Stimulated activated CD4-positive, alpha-beta T cell treated with anti-CD3 and anti-CD28 coated beads, Interleukin-1b, Interleukin-23, amount 100 ng/mL, for 24 hours (primary cell): ENCODE results near the gene TAF15.

Experiments
- DNase-seq, 4 experiments: peaks; one replicate each; pipeline ENCODE4 v3.0.0-alpha.2; 2020; ENCODE audit warnings: low read depth in 4 of 4, low spot score in 1 of 4

Gene TAF15

DNA sequence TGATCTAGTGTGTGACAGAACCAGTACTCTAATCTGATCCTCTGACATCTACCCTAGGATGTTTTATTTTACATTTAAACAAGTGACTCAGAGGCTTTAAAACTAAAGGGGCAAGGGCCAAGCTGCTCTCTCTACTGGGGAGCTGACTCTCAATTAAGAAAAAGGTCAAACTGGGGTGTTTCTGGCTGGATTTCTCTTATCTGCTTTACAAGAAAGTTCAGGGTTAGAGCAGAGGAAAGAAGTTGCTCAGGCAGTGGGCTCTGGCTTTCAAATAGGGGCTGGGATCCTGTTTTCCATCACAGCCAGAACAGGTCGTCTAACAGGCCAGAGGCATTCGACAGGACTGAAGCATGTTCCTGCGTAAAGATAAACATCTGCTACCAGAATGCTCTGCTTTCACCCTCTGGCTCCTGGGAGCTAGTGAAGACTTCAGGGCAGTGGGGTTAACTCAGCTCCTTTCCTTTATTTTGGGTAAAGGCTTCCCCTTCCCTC, 22.3 kb upstream of the TAF15 start:
- no peak for DNase-seq

DNA sequence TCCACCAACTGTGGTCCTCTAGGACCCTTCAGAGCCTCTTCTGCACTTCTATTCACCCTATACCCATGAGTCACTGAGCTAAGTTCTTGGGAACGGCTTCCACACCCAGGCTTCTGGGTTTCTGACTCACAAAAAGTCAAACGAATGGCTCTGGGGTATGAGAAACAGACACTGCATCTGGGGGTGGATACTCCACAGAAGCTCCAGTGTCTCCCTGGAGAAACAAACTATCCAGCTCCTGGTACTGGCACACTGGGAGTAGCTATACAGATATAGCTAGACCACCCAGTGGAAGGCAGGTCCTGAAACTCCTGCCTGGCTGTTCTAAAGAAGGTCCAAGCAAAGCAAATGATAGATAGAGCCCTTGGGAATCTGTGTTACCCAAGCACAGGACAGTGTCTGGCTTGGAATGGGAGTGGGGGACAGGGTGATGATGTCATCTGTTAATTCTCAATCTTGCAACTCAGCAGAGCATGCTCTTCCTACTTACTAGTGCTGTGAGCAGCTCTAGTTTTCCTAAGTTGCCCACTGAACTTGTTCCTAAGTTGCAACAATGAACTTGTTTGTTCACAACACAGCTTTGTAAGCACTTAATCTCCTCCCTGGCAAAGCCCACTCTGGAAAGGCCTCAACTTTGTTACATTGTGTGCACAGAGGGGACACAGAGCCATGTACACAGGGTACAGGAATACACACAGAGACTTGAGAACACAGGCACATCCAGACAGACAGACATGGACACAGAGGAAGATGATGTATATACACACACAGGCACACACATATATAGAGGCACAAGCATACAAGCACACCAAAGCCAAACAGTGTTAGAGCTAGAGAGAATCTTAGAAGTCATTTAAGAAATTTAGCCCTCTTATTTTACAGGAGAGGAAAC, 20.6 kb upstream of the TAF15 start:
- DNase-seq = no peak

DNA sequence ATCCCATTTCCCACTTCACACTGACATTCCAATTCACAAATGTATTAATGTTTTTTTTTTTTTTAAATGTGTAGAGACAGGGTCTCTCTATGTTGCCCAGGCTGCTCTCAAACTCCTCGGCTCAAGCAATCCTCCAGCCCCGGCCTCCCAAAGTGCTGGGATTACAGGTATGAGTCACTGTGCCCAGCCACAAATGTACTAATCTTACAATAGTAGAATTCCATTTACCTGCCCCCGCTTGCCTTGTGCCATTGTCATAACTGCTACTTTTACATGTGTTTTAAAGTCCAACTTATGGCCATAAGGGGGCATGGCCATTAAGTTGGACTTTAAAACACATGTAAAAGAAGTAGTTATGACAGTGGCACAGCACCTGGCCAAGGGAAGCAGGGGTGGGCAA, 18.4 kb upstream of the TAF15 start:
- DNase-seq = no peak

DNA sequence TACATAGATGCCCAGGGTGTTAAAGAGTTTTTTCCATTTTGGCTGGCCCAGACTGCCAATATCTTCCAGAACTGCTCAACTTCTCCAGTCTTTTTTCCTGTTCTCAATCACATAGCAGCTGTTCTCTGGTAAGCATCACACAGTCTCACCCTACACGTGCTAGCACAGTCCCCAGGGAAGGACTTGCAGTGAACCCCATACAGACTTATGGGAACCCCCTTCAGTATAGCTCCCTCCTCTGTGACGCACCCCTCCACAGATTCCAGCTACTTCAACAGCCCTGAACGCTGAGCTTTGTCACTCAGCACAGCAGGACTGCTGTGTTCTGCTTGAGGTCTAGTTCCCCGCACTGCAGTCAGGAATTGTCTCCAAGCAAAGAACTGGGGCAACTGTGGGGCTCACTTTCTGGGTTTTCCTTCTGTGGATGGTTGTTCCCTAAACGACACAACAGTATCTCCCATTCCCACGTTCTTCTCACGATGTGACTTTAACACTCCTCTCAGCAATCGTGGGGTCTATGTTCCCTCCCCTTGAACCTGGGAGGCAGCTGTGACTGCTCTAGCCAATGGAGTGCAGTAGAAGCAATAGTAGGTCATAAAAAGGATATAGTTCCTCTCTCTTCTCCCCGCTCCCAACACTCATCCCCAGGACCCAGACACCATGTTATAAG, 17.5 kb upstream of the TAF15 start:
- no peak for DNase-seq

DNA sequence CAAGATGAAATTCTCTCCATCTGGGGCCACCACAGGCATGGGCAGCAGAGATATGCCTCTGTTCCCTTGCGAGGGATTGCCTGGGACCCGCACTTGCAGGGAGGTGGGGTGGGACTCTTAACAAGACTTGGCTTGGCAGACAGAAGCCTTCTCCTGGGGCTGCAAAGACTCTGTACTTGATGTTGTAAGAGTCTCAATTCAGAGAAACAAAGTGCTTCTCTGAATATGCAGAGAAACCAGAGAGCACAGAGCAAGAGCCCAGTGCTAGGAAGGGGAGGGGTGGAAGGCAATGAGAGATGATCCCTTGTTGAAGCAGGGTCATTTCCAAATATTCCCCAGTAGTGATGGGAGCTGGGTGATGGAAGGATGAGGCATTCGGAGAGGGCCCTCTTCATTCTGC, 16.0 kb upstream of the TAF15 start:
- no peak for DNase-seq

DNA sequence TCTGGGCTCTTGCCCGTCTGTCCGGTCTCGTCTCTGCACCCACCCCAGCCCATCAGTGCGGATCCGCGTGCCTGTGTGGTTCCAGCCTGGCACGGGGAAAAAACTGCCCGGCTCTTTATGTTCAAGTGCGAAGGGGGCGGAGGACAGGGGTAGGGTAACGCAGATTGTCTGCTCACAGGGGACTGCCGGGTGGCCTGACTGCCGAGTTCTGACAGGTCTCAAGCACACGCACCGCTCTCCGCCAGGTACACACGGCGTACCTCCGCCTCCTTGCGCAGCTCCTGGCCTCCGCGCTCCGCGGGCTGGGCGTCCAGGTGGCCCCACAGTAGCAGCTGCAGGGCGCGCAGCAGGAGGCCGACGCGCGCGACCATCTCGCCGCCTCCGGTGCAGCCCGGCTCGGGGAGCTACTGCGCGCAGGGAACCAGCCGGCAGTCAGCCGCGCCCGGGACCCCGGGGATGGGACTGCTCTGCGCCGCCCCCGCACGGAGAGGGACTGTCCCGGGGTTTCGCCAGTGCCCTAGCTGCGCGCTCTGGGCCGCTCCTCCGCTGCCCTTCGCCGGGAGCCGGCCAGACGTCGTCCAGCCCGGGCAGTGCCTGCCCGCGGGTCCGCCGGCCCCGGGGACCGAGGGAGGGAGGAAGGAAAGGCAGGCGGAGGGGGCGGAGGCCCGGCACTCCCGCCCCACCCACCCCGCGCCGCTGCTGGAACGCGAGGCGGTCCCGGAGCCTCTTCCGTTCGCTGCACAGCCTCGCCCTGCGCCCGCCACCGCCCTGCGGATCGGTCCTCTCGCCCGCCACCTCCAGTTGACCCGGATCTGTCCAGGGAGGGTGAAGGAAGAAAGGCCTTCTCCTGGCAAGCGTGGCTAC, 14.0 kb upstream of the TAF15 start, which contains the start of gene MMP28:
Gene MMP28 (minus strand): TSS at position 635 of the 864 bp plus-strand sequence. CDS start 264 bp downstream, at position 371.
- DNase-seq = peak in 1 of 4 experiments; percentile 37

DNA sequence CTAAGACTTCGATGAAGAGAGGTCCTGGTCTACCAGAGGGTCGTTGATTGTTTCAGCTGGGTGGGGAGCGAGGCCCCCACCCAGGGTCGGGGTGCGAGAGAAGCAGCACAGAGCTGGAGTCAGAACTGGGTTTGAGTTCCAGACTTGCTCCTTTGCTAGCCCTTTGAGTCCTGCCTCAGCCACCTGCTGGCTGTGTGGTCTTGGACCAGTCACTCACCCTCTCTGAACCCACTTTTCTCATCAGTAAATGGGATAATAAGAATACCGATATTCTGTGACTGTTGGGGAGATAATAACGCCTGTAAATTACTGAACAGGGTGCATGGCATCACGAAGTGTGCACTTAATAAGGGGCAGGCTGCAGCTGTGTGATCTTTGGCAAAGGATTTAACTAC, 13.4 kb upstream of the TAF15 start:
- DNase-seq = no peak

DNA sequence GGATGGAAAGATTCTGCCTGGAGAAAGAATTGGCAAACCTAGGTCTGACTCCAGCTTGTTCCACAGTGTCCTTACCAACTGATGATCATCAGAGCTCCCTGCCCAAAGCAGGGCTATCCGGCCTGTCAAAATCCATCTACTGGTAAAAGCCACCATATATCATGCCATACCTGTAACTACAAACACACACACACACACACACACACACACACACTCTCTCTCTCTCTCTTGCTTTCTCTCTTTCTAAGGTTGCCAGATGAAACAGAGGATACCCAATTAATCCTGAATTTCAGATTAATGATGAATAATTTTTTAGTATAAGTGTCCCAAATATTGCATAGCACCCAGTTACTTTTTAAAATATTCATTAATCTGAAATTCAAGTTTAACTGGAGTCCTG, 12.3 kb upstream of the TAF15 start:
- no peak for DNase-seq

DNA sequence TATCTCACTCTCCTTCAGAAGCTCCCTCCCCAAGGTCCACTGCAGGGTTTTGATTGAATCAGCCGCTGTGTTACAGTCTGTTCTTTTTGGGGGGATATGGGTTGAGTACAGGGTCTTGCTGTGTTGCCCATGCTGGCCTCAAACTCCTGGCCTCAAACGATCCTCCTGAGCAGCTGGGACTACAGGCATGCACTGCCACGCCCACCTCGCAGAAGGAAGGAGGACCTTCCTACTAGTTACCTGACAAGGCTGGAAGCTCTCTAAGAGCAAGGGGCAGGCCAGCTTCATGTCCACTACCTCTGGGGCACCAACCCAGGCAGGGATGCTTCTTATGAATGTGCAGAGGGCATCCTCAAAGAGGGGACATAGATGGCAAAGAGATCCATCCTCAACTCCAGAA, 11.9 kb upstream of the TAF15 start:
- DNase-seq = no peak

DNA sequence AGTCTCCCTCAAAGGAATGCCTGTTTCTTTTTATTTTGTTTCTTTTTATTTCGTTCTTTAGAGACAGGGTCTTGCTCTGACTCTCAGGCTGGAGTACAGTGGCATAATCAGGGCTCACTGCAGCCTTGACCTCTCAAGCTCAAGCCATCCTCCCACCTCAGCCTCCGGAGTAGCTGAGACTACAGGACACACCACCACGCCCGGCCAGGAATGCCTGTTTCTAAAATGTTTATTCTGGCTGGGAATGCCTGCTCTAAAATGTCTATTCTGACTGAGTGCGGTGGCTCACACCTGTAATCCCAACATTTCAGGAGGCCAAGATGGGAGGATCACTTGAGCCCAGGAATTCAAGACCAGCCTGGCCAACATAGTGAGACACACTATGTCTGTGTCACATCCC, 11.4 kb upstream of the TAF15 start:
- DNase-seq = no peak

DNA sequence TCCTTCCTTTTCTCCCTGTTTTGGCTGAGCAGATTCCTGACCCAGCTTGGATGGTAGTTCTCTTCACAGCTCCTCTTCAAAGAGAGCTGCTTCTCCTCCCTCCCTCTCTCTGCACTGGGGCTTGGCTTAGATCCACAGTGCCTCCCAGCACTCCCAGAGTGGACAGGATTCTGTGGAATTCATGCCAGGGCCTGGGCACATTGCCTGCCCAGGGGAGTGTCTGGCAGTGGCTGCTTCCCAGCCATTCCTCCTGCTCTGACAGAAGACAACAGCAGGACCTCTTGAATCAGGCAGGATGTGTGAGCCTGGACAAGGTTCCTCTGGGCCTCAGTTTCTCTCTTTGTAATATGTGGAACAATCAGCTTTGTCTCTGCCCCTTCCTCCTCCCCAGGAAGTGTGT, 9.3 kb upstream of the TAF15 start:
- DNase-seq = no peak

DNA sequence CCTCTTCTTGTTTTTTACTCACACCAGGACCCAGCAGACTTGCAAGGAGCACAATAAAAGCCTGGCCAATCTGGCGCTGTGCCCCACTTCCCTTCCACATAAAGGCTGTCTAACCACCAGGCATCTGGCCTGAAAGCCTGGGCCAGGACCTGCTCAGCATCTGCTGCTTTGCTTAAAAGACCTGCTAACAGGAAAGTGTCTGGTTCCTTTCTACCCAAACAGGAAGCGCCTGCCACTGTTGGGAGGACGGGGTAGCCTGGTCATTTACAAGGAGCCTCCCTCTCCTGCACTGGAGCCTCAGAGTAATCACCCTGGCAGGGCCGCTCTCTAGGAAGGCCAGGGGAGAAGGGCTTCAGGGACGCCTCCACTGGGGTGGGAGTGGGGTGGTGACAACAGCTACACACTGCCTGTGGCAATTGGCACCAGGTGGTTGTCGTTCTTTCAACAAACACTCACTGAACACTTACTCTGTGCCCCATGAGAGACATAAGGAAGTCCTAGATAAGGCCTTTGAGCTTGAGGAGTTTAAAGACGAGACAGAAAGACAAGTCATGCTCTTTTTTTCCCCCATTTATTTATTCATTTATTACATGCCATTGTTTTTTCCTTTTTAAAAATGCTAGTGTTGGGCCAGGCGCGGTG, 7.6 kb upstream of the TAF15 start:
- DNase-seq = no peak

DNA sequence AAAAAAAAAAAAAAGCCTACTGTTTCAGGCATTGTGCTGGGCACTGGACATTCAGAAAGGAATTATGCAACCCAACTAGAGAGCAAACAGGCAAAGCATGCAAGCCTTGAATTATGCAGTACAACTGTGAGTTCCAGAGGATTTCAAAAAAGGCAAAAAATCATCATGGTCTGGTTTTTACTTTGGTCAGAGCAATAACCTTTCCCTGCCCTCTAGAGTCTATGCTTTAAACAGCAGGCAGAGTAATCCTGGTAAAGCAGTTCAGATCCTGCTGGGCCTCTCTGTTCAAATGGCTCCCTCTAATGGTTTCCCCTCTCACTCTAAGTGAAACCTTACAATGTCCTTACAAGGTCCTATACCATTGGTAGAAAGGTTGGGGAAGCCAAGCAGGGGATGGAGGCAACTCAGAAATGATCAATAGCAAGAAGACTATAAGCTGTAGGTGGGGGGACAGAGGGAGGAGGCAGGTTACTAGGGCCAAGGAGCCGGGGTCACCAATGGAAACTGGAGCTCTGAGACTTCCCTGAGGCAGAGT, 4.6 kb upstream of the TAF15 start:
- DNase-seq = peak in 1 of 4 experiments; percentile 24

DNA sequence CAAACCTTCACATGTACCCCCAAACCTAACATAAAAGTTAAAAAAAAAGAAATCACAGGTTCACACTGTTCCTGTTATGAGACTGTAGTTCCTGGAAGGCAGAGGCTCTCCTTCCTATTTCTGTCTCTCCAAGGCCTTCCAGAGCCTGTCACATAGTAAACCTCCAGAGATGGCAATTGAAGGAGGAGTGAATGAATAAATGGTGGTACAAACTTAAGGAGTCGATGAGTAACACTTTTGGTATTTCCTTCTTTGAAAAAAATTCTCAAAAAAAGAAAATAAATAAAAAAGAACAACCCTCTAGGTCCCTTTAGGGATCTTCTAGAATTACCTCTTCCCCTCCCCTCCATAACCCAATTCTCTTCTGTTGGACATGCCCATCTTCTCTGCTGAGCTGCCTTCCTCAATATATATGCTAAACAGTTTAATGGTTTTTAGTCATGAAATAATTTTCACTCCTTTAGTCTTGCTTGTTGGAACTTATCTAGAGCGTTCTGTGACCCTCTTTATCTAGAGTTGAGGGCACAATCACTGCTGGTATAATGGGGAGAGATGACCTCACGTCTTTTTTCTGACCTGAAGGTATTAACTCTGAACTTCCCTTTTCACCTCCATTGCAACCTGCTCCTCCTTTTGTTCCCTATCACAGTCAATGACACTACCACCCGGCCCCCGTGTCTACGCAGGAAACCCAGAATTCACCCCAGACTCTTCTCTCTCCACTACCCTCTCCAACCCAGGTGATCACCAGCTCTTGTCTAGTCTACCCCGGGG, 1.7 kb upstream of the TAF15 start:
- no peak for DNase-seq

DNA sequence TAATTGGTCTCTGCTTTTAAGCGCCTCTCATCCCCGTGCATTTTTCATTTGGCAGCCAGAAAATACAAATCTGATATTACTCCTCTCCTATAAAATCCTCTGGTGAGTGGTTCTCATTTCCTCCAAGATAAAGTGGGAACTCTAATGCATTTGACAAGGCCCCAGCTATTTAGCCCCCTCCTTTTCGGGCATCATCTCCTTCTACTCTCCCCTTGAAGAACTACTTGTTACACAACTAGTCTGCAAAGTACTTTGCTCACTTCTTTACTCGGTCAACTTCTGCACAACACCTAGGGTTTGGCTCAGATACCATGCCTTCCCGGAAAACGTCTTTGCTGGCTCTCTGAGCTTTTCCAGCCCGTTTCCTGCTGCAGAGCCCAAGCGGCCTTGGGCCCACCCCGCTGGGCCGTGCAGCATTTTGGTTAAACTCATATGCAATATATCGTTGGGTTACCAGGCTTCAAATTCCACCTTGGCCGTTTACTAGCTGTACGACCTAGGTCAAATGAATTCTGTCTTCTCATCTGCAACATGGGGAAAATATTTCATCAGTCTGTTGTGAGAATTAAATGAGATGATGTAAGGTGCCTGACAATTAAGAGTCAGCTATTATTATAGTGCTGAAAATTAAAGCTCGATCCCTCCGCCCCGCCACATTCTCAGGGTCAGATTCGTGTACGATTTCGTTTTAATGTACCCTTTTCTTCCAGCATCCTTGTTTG, 883 bp upstream of the TAF15 start:
- DNase-seq = no peak

DNA sequence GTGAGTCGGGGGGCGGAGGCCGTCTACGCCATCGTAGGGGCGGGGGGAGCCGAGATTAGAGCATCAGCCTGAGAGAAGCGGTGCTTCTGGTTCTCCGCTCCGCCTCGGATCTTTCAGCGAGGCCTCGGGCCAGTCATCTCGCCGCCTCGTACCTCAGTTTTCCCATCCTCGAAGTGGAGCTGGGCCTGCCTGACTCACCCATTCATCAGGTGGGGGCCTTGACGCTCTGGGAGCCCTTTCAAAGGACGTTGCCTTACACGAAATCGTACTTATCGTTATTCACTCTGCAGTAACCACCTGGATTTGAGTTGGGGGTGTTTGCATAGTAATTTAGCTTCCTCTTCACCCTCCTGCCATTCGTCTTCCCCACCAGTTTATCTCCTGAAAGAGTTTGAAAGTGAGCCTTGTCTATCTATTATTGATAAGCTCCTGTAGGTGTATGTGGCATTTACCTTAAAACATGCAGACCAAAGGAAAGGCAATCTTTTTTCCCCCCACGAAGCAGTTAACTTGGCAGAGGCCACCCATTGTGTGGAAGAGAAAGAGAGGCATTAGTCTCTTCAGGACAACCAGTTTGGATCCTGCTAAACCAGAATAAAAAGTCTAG, 674 bp downstream of the TAF15 start:
- no peak for DNase-seq

DNA sequence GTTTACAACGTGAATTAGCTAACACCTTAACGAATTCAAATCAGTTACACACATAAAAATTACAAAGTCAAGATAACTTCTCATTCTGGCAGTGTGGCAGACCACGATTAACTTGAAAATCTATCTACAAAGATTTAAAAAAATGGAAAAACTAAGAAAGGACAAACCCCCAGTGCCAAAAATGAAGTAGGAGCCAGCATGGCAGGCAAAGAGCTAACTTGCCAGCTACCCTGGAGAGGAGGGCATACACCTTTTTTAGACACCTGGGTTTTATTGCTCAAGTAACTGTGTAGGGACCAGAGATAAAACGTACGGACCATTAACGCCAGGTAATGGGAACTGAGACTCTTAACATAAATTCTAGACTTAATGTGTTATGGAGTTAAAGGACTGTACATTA, 2.5 kb downstream of the TAF15 start:
- DNase-seq = no peak

DNA sequence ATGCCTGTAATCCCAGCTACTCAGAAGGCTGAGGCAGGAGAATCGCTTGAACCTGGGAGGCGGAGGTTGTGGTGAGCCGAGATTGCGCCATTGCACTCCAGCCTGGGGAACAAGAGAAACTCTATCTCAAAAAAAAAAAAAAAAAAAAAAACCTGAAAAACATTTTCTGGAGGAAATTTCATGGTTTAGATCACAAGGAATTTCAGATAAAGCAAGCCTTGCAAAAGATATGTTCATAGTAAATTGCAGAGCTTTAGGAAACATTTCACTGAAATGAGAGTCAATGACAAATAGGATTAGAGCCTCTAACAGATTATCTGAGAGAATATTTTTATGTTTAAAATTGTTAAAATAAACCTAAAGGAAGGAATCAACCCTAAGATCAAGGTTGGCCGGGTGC, 3.2 kb downstream of the TAF15 start:
- no peak for DNase-seq

DNA sequence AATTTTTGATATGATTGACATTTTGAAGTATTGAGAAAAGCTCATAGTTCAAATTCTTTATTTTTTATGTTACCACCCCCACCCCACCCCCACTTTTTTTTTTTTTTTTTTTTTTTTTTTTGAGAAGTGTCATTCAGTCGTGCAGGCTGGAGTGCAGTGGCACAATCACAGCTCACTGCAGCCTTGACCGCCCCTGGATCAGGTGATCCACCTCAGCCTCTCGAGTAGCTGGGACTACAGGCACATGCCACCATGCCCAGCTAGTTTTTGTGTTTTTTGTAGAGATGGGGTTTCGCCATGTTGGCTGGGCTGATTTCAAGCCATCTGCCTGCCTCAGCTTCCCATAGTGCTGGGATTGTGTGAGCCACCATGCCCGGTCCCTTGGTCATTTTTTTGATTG, 7.4 kb downstream of the TAF15 start:
- DNase-seq = no peak
